ENCODE data around the gene CDH4. TPM values are rescaled to one million over a fixed set of nuclear protein-coding genes. Genes with fewer than 3 reads are reported as not detected.
"Not testable (repeated sequence)": the region's sequence is repeated elsewhere in the genome, so short reads cannot be mapped to it uniquely, and the experiment has no call there.

Gene CDH4
- polyA plus RNA-seq, 4 donors = 0.09 to 4.1 (median 0.25) TPM

GRCh38 chr20:61976644-61977418 lies 724.8 kb downstream of the CDH4 start:
- Histone ChIP-seq H3K4me1 (ENCODE audit: control insufficient read depth in 3 of 3, insufficient read depth in 2 of 3, low read depth in 1 of 3, low read length in 2 of 3) (no peaks in the 10 kb centered on the region), H3K9me3 (ENCODE audit: control insufficient read depth in 2 of 2, insufficient read depth in 1 of 2, low read depth in 1 of 2, low read length in 1 of 2) (no peaks in the 10 kb centered on the region), H3K4me3 (ENCODE audit: low read depth in 1 of 3, low read length in 3 of 3) (no peak overlapping the region), H3K27ac (ENCODE audit: low read depth in 1 of 3, low read length in 2 of 3) (no peak overlapping the region), H3K36me3 (ENCODE audit: control insufficient read depth in 3 of 3, insufficient read depth in 2 of 3, low read depth in 1 of 3, low read length in 3 of 3) (peaks cover 8 to 64% (median 11%) of the 10 kb centered on the region in 3 donors), H3K27me3 (ENCODE audit: control insufficient read depth in 3 of 3, insufficient read depth in 3 of 3, low read length in 3 of 3) (no peaks in the 10 kb centered on the region)
- 96 to 97% (median 97%) methylated on average over 39 to 45 of the region's 45 CpGs for WGBS, 3 donors
- no peak for FAIRE-seq
- no peak for DNase-seq

- FAIRE-seq (no peak), DNase-seq (no peak)
- Histone ChIP-seq H3K36me3 (ENCODE audit: control insufficient read depth in 3 of 3, insufficient read depth in 2 of 3, low read depth in 1 of 3, low read length in 3 of 3) (peaks cover 8 to 60% (median 11%) of the 10 kb centered on the region in 3 donors), H3K4me3 (ENCODE audit: low read depth in 1 of 3, low read length in 3 of 3) (no peak overlapping the region), H3K27ac (ENCODE audit: low read depth in 1 of 3, low read length in 2 of 3) (no peak overlapping the region), H3K4me1 (ENCODE audit: control insufficient read depth in 3 of 3, insufficient read depth in 2 of 3, low read depth in 1 of 3, low read length in 2 of 3) (no peaks in the 10 kb centered on the region), H3K9me3 (ENCODE audit: control insufficient read depth in 2 of 2, insufficient read depth in 1 of 2, low read depth in 1 of 2, low read length in 1 of 2) (no peaks in the 10 kb centered on the region), H3K27me3 (ENCODE audit: control insufficient read depth in 3 of 3, insufficient read depth in 3 of 3, low read length in 3 of 3) (no peaks in the 10 kb centered on the region)
- 96% methylated on average over 10 of the region's 10 CpGs for WGBS, 3 donors
Observed at GRCh38 chr20:61977419-61977786, 725.3 kb downstream of the CDH4 start.

GRCh38 chr20:61978491-61978890 lies 726.4 kb downstream of the CDH4 start:
- peaks cover 7 to 56% (median 11%) of the 10 kb centered on the region in 3 donors for H3K36me3 ChIP-seq (ENCODE audit: control insufficient read depth in 3 of 3, insufficient read depth in 2 of 3, low read depth in 1 of 3, low read length in 3 of 3)
- no peak for DNase-seq
- H3K27ac ChIP-seq (ENCODE audit: low read depth in 1 of 3, low read length in 2 of 3) = no peak overlapping the region
- H3K4me1 ChIP-seq (ENCODE audit: control insufficient read depth in 3 of 3, insufficient read depth in 2 of 3, low read depth in 1 of 3, low read length in 2 of 3) = no peaks in the 10 kb centered on the region
- WGBS, 3 donors = 95 to 98% (median 97%) methylated on average over 17 to 20 of the region's 20 CpGs
- FAIRE-seq = no peak
- H3K9me3 ChIP-seq (ENCODE audit: control insufficient read depth in 2 of 2, insufficient read depth in 1 of 2, low read depth in 1 of 2, low read length in 1 of 2) = no peaks in the 10 kb centered on the region
- no peaks in the 10 kb centered on the region for H3K27me3 ChIP-seq (ENCODE audit: control insufficient read depth in 3 of 3, insufficient read depth in 3 of 3, low read length in 3 of 3)
- no peak overlapping the region for H3K4me3 ChIP-seq (ENCODE audit: low read depth in 1 of 3, low read length in 3 of 3)

- Histone ChIP-seq H3K27me3 (ENCODE audit: control insufficient read depth in 3 of 3, insufficient read depth in 3 of 3, low read length in 3 of 3) (no peaks in the 10 kb centered on the region), H3K9me3 (ENCODE audit: control insufficient read depth in 2 of 2, insufficient read depth in 1 of 2, low read depth in 1 of 2, low read length in 1 of 2) (no peaks in the 10 kb centered on the region), H3K4me1 (ENCODE audit: control insufficient read depth in 3 of 3, insufficient read depth in 2 of 3, low read depth in 1 of 3, low read length in 2 of 3) (no peaks in the 10 kb centered on the region), H3K4me3 (ENCODE audit: low read depth in 1 of 3, low read length in 3 of 3) (no peak overlapping the region), H3K27ac (ENCODE audit: low read depth in 1 of 3, low read length in 2 of 3) (no peak overlapping the region), H3K36me3 (ENCODE audit: control insufficient read depth in 3 of 3, insufficient read depth in 2 of 3, low read depth in 1 of 3, low read length in 3 of 3) (peaks cover 4 to 54% (median 8%) of the 10 kb centered on the region in 3 donors)
- no peak for FAIRE-seq
- 97 to 100% (median 97%) methylated on average over 12 of the region's 12 CpGs for WGBS, 3 donors
- DNase-seq = no peak
Observed at GRCh38 chr20:61979090-61979489, 727.0 kb downstream of the CDH4 start.

- Histone ChIP-seq H3K27me3 (ENCODE audit: control insufficient read depth in 3 of 3, insufficient read depth in 3 of 3, low read length in 3 of 3) (no peaks in the 10 kb centered on the region), H3K9me3 (ENCODE audit: control insufficient read depth in 2 of 2, insufficient read depth in 1 of 2, low read depth in 1 of 2, low read length in 1 of 2) (no peaks in the 10 kb centered on the region), H3K27ac (ENCODE audit: low read depth in 1 of 3, low read length in 2 of 3) (no peak overlapping the region), H3K36me3 (ENCODE audit: control insufficient read depth in 3 of 3, insufficient read depth in 2 of 3, low read depth in 1 of 3, low read length in 3 of 3) (peaks cover 0 to 56% (median 6%) of the 10 kb centered on the region in 3 donors), H3K4me1 (ENCODE audit: control insufficient read depth in 3 of 3, insufficient read depth in 2 of 3, low read depth in 1 of 3, low read length in 2 of 3) (no peaks in the 10 kb centered on the region), H3K4me3 (ENCODE audit: low read depth in 1 of 3, low read length in 3 of 3) (no peak overlapping the region)
- no peak for DNase-seq
- WGBS, 3 donors = 96% methylated on average over 65 of the region's 65 CpGs
- no peak for FAIRE-seq
Observed at GRCh38 chr20:61979701-61980635, 727.9 kb downstream of the CDH4 start.

- H3K36me3 ChIP-seq (ENCODE audit: control insufficient read depth in 3 of 3, insufficient read depth in 2 of 3, low read depth in 1 of 3, low read length in 3 of 3) = peaks cover 0 to 60% (median 3%) of the 10 kb centered on the region in 3 donors
- WGBS, 3 donors = 83 to 86% (median 85%) methylated on average over 22 of the region's 22 CpGs
- no peak overlapping the region for H3K27ac ChIP-seq (ENCODE audit: low read depth in 1 of 3, low read length in 2 of 3)
- DNase-seq (peak; percentile 5 to 16), FAIRE-seq (no peak)
- no peaks in the 10 kb centered on the region for H3K4me1 ChIP-seq (ENCODE audit: control insufficient read depth in 3 of 3, insufficient read depth in 2 of 3, low read depth in 1 of 3, low read length in 2 of 3)
- H3K27me3 ChIP-seq (ENCODE audit: control insufficient read depth in 3 of 3, insufficient read depth in 3 of 3, low read length in 3 of 3) = no peaks in the 10 kb centered on the region
- peaks cover 0 to 4% of the 10 kb centered on the region in 2 donors for H3K9me3 ChIP-seq (ENCODE audit: control insufficient read depth in 2 of 2, insufficient read depth in 1 of 2, low read depth in 1 of 2, low read length in 1 of 2)
- H3K4me3 ChIP-seq (ENCODE audit: low read depth in 1 of 3, low read length in 3 of 3) = no peak overlapping the region
Observed at GRCh38 chr20:61980647-61981583, 728.9 kb downstream of the CDH4 start.

- not testable (repeated sequence) for FAIRE-seq; DNase-seq; H3K9me3 ChIP-seq (ENCODE audit: control insufficient read depth in 2 of 2, insufficient read depth in 1 of 2, low read depth in 1 of 2, low read length in 1 of 2); H3K27ac ChIP-seq (ENCODE audit: low read depth in 1 of 3, low read length in 2 of 3); H3K4me3 ChIP-seq (ENCODE audit: low read depth in 1 of 3, low read length in 3 of 3); H3K4me1 ChIP-seq (ENCODE audit: control insufficient read depth in 3 of 3, insufficient read depth in 2 of 3, low read depth in 1 of 3, low read length in 2 of 3); H3K27me3 ChIP-seq (ENCODE audit: control insufficient read depth in 3 of 3, insufficient read depth in 3 of 3, low read length in 3 of 3)
- 72 to 85% (median 80%) methylated on average over 9 to 11 of the region's 11 CpGs for WGBS, 3 donors
- H3K36me3 ChIP-seq (ENCODE audit: control insufficient read depth in 3 of 3, insufficient read depth in 2 of 3, low read depth in 1 of 3, low read length in 3 of 3) = peaks cover under 1 to 56% (median 5%) of the 10 kb centered on the region in 3 donors
Observed at GRCh38 chr20:61981691-61982090, 729.6 kb downstream of the CDH4 start.
